Erythroblast (primary cell): ENCODE data around the gene NSD1.

Experiments used
- GATA1 ChIP-seq: IDR thresholded peaks from 2 replicates; pipeline ENCODE4 v1.6.1; 2011; ENCODE audit warnings: low read depth, mild to moderate bottlenecking, control low read depth, low read length, moderate library complexity
- POLR2A ChIP-seq: IDR thresholded peaks from 2 replicates; pipeline ENCODE4 v1.6.1; 2011; ENCODE audit warnings: mild to moderate bottlenecking, low read length

DNA sequence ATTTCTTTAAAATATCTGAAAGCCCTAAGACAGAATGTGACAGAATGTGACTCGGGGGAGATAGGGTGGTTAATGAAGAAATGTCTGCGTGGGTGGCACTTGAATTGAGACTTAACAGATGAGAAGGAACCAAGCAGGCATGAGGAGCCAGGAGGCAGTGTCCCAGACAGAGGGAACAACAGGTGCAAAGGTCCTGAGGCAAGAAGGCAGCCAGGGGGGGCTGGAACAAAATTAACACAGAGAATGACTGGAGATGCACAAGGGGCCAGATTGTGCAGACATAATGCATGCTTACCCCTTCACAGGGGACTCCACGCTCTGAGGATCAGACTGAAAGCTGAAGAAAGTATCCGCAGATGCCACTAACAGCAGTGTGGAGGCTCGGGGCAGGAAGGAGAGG is 216.2 kb downstream of the NSD1 start:
- no peak for TF ChIP-seq POLR2A
- TF ChIP-seq GATA1, result no peak
